T-helper 9 cell (primary cell): ENCODE data around the gene CFDP1.

Experiments used
- DNase-seq: peaks from one replicate; pipeline ENCODE4 v3.0.0-alpha.2; 2020

The CFDP1 gene

DNA sequence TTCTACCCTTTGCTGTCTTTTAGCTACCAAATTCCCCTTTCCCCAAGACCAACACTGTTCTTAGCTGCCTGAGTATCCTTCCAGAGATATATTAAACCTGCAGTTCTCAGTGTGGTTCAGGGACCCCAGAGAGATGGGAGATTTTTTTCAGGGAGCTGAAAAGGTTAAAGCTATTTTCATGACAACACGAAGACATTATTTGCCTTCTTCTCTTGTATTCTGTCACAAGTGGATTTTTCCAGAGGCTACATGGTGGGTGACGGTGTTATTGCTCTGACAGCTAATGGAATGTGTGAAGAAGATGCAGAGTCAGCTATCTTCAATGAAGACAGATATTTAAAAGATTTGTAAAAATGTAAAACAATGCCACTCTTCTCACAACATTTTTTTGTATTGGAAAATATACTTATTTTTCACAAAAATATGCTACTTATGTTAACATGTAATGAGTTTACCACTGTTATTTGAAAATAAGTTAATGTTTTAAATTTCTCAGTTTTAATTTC, 69.0 kb downstream of the CFDP1 start:
- DNase-seq: no peak

DNA sequence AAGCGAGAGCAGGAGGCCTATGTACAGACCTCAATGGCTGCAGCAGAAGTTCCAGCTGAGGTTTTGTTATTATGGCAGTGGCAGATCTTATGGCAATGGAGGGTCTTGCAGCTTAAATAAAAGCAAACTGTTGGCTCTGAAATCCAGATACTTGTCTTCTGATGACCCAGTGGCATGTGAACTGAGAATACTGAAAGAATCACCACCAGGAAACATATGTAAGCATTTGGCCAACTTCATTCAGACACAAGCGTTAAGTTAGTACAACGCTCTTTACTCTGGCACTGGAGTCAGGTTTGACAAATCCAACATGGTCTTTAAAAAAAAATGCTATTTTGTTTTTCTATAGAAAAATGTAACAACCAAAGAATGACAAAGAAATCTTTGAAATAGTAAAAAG, 70.5 kb downstream of the CFDP1 start:
- no peak for DNase-seq

DNA sequence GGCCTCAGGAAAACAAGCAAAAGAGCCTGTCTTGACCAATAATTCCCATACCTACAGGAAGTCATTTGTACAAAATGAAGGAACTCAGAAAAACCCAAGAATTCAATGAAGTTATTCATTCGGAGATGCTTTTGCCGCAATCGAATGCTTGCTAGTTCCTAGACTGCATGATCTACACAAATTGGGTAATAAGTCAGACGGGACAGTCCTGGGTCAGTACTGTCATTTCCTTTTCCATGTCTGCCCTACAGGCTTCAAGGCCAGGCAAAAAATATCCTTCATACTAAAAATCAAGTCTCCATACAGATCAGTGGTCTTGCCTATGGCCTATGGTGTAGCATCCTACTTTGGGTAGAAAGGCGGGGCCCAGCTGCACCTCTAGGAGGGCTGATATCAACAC, 71.4 kb downstream of the CFDP1 start:
- DNase-seq: no peak

DNA sequence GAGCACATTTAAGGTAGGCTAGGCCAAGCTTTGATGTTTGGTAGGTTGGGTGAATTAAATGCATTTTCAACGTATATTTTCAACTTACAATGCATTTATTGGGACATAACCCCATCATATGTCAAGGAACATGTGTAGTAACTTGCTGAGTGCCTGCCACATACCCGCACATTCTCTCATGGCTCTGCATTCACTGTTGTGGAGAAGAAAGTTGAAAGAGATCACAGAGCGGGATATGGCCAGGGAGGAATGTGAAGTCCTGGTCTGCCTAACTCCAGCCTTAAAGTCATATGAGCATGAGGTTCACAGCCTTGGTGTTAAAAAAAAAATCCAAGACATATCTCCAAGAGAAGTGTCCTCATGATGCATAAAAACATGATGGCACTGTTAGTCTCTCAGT, 79.1 kb downstream of the CFDP1 start:
- DNase-seq: no peak

DNA sequence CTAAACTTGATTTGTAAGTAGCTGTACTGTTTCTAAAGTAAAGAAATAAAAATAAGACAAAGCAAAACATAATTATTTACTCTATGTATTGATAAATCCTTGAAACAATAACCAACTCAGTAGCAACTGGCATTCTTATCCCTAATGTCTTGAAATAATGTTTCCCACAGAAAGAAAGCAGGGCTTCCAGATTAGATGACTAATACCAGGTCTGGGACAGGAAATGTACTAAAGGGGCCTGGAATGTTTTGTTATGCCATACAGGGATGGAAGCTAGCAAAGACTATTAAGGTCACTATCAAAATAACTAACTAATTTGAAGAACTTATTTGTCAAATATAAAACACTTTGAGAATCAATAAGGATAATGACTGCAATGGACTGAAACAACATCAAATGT, 82.1 kb downstream of the CFDP1 start:
- no peak for DNase-seq

DNA sequence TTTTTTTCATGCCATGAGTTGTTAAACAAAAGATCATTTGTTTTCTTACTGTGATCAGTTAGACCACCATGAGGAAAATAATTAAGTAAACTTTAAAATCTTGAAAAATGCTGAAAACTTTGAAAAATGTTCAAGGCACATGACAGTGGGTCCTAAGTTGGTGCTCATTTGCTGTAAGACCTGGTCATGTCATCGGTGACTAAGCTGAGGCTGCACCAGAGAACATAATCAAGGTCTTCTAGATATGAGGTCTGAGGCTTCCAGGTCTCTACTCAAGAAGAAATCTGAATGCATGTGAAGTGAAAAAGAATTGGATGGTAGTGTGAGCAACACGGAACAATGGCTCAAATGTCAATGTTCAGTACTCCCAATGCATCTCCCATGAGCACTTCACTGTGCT, 87.6 kb downstream of the CFDP1 start:
- no peak for DNase-seq

DNA sequence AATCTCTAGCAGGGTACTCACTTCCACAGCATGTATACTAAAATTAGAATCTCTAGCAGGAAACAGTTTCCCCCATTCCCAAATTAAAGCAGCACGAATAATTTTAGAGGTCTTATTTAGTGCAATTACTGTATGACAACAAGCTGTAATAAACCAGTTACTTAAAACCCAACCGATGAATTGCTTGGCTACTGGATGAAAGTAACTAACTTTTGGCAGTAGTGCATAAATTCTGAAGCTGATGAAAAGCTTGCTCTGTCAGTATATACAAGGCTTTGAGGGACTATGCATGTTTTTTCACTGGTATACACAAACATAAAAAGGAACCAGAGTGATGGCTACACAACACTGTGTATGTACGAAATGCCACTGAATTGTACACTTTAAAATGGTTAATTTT, 89.4 kb downstream of the CFDP1 start:
- DNase-seq: no peak

DNA sequence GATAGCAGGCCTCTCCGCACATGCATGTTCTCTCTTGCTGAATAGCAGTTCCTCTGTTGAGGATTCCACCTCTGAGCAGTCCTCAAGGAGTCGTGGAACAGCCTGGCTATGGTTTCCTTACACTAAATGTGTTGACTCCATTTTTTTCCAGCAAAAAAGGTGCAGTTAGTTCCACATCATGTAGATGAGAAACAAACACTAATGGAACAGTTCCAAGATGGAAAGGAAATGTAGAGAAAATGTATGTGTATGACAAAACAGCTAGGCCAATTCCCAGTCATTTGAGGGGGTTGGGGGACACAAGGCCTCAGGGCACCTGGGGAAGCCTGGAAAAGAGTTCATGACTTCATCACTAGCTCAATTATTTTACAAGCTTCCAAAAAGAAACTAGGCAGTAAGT, 90.0 kb downstream of the CFDP1 start:
- no peak for DNase-seq

DNA sequence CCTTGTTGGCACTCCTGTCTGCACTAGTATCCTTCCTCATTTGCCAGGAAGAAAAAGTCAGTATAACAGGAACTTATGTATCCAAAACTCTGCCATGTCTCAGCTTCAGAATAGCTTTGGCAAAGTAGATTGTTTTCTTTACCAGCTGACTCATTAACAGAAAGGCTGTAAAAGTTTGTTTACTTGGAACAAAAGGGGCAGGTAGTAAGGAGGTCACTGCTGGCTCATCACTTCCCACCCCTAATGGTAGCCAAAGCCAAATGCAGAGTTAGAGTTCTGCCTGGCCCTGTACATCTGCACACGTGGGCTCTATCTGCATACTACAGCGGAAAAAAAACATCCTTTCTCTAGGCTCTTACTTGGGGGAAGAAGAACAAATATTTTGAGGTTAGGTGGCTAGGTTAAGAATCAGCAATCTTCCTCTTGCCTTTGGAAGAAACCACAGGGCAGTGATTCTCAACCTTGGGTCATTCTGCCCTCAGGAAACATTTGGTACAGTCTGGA, 90.9 kb downstream of the CFDP1 start:
- no peak for DNase-seq

DNA sequence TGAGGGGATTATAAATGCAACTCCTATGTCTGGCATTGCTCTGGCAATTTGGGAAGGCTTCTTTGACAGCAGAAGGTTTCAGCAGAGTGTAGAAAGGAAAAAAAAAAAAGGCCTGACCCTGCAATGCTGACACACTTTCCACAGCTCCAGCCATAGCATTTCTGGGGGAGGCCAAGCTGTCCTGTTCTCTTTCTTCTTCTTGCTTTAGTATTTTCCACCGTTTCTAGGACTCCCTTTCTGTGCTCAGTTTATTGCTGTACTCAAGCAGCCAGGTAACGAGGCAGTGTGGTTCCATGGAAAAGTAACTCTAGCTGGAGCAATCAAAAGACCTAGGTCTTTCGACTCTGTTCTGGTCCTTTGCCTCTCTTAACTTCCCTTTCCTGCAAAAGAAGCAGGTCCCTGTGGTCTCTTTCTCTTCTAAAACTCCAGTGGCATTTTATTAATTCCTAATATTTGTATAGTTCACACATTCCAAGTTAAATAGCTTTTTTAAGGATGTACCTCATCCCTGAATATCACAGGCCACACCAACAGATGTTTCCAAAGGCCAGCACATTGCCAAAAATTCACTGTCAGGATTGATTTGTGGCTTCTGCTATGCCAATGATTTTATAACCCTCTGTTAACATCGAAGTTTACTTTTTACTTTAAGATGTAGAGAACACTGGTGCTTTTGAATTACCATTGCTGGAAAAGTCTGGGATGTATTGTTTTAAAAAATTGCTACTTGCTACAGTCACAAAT, 91.6 kb downstream of the CFDP1 start:
- no peak for DNase-seq

DNA sequence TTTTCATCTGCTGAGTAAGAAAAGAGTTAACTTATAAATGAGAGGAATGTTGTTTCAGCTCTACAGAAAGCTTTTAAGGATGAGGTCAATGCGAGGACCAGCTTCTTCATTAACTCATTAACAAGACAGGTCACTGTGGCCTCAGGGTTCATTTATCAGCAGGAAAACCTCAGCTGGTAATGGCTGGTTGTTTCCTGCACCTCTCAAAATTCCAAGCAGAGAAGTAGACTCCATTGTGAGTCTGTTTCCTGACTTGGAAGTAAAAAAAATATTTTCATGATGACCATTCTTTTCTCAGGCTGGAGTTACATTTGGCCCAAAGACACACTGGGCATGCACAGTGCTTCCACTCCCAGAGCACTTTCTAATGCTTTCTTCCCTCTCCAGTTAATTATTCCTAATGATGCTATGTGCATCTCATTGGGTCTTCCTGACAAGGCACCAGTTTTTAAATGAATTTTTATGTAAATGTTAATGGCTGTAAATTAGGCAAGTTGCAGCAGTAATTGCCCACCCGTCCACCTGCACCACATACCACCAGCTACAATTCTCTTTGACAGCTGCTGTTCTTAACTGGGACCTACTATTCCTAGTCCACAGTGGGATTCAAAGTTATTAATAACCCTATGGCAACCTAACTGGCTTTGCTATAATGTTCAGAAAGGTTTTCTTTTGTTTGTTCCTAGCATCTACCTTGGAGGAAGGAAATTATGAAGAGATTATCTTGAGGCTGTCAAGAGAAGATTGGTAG, 92.4 kb downstream of the CFDP1 start:
- DNase-seq: no peak

DNA sequence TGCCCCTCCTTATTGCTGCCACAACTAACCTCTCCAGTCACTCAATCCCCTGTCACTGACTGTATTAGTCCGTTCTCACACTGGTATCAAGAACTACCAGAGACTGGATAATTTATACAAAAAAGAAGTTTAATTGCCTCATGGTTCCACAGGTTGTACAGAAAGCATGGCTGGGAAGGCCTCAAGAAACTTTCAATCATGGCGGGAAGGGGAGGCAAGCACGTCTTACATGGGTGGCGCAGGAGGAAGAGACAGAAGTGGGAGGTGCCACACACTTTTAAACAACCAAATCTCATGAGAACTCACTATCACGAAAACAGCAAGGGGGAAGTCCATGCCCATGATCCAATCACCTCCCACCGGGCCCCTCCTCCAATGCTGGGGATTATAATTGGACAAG, 95.9 kb downstream of the CFDP1 start:
- DNase-seq: no peak

DNA sequence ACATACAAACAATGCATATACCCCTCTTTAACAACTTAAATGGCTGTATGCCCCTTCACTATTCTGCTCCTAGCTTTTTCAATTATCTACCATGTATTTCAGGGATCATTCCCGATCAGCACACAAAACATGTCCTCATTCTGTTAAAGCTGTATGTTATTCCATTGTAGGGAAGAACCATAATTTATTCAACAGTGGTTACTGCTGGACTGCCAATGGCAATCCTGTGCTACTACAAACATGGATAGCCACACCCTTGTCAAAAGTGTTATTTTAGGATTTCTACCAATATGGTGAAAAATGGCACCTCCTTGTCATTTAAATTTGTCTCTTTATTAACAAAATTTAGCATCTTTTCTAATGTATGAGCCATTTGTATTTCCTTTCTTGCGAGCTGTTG, 96.8 kb downstream of the CFDP1 start:
- DNase-seq: no peak

DNA sequence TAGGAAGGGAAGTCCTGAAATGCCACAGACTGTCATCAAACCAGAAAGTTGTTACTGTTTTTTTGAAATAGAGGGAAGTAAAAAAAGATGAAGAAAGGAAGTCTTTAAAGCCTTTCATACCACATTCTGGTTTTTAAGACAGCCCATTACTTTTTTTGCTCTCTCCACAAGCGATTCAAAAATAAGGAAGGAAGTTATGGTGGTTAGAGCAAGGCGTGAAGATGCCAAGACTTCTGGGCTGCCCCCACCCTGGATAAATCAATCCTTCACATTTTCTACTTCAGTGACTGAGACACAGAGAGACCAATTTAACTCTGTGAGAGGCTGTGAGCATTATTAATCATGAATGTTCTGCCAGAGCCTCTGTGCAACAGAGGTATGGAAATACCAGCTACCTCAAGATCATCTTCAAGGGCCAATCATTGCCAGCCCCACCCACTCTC, 99.6 kb downstream of the CFDP1 start:
- DNase-seq: no peak

DNA sequence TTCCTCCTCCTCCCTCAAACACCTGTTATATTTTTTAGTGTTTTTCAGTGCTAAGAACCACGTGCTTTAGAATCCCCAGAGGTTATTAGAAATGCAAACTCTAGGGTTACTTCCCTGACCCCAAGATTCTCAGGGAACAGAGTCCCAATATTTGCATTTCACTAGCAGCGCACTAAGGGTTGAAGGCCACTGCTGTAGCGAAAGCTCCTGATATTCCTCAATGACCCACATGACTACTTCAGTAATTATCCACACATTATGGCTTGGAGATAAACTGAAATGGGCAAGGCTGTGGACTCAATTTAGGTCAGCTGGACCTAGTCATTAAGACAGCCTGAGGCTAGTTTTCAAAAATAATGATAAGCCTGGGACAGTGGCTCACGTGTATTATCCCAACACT, 103.4 kb downstream of the CFDP1 start:
- no peak for DNase-seq

DNA sequence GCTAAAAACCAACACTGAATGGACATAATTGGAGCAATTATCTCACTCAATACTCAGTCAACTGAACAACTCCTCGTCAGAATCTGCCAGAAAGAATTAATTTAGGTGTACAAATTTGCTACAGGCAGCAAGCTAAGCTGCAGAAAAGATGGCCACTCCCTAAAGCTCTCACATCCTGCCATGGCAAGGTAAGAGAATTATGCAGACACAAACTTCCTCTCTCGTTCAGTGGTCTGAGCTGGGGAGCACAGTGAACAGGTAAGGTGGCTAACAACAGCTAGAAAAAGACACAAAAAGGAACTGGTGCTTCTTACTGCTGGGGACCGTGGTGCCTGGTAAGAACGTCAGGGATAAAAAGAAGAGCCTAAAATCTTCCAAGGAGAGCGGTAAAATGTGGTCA, 107.0 kb downstream of the CFDP1 start:
- no peak for DNase-seq

DNA sequence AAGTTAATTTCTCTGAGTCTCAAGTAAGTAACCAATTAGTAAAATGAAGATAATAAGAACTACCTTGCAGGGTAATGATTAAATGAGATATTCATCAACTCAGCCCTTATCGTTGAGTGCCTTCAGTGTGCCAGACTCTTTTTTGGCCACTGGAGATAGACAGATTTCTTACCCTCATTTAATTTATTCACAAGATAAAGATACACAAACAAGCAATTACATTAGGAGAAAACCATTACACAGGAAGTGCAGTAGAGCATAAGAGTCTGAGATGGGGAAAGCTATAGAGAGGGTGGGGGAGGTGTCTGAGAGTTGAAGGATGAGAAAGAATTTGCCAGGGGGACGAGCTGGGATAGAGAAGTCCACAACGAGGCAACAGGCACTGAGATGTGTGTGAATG, 109.4 kb downstream of the CFDP1 start:
- no peak for DNase-seq

DNA sequence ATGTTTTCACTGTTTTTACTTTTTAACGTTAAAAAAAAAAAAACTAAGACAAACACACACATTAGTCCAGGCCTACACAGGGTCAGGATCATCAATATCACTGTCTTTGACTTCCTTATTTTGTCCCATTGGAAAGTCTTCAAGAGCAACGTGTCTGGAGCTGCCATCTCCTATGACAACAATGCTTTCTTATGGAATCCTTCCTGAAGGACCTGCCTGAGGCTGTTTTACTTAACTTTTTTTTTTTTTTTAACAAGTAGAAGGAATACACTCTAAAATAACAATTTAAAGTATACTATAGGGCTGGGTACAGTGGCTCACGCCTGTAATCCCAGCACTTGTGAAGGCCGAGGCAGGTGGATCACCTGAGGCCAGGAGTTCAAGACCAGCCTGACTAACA, 110.1 kb downstream of the CFDP1 start:
- no peak for DNase-seq

DNA sequence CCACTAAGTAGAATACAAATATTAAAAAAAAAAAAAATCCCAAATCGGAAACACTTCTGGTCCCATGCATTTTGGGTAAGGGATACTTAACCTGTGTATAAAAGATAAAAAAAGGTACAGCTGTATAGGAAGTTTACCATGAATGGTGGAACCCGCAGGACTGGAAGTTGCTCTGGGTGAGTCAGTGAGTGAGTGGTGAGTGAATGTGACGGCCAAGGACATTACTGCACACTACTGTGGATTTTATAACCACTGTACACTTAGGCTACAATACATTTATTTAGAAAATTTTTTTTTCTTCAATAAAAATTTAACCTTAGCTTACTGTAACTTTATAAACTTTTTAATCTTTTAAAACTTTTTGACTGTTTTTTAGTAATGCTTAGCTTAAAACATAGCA, 110.6 kb downstream of the CFDP1 start:
- no peak for DNase-seq

DNA sequence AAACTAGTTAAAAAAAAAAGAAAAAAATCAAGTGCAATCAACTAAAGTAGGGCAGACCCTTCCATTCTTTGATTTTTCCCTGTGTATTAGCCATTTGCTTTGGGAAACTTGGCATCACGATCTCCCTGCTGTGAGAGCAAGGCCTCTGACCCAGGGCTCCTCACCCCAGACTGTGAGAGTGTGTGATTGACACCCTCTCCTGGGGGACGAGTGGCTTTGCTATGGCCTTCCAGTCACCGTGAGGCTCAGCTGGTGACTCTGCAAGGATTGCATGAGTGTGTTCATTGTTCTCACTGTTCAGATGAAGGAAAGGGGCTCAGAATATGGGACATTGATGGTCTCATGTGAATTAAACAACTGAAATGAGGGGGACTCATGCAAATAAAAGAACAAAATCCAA, 112.9 kb downstream of the CFDP1 start:
- DNase-seq: no peak

DNA sequence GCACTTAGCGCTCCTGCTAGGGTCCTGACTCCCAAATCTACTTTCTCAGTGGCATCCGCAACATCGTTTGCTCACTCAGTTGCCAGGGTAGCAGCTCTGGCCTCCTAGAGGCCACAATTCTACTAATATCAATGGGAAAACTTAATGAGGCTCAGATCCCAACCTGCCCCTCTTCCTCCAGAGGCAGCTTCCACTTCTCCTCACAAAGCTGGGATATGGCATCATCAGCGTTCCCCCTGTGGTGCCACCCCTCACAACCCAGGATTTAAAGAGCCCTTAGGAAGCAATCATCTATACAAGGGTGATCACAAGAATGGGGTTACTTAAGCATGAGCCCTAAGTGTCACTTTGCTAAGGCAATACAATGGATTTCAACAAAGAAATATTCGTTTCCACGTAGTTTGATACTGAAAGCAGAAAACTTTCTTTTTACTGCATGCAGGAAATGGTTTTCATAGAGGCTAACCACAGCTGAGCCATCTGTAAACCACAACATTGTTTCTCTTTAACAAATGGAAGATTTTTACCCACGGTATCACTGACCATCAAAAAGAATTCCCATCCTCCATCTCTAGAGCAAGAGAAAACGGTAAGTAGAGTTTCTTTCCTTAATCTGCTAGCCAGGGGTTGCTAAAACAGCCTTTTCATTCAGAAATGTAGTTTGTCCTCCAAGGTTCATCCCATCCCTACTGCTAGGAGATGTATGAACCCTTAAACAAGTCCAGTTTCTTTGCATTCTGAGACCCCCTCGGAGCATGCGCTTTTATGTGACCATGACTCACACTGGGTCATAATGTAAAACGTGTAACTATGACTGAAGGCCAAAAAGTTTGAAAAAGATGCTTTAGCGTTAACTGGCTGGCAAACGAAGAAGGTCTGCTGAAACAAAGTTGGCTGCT, 113.5 kb downstream of the CFDP1 start:
- no peak for DNase-seq

DNA sequence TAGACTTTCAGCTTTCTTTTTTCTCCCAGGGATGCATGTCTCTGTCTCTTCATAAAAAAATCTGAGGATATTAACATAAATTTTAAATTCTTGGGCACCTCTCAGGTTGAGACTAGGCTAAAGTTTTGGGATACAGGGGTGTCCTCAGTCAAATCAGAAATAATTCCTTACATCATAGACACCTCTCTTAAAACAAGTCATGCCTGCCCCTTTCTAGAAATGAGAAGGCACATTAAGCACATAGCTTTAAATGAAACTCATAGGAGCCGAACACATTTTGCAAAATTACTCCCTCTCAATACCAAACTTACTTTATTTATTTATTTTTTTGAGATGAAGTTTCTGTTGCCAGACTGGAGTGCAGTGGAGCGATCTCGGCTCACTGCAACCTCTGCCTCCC, 114.6 kb downstream of the CFDP1 start:
- DNase-seq: no peak

DNA sequence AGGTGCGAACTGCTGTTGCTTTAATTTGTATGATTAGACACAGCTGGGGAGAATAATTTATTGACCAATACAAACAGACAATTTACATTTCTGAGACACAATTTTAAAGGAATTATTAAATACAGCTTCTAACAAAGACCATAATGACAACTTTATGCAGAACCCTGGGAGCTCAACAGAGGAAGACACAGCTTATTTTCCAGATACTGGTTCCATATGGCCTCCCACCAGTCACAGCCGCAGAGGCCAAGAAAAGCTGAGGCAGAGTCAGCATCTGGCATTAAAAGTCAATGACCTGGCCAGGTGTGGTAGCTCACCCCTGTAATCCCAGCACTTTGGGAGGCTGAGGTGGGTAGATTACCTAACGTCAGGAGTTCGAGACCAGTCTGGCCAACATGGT, 115.8 kb downstream of the CFDP1 start:
- no peak for DNase-seq
